SJSA1 (cell line): Measurements from ENCODE around the gene MYO1D. TPM values are rescaled to one million over a fixed set of nuclear protein-coding genes. Genes with fewer than 3 reads are reported as not detected.
"Not testable (repeated sequence)": the region's sequence is repeated elsewhere in the genome, so short reads cannot be mapped to it uniquely, and the experiment has no call there.

Source experiments
- DNase-seq, 2 experiments: peaks; one replicate each; pipeline ENCODE4 v3.0.0-alpha.2; 2015 to 2020; ENCODE audit warnings: low spot score in 2 of 2, low read depth in 1 of 2
- H3K27ac ChIP-seq: fragments of 250-450 bp; sonication (Bioruptor Pico); 2 replicates; pipeline ENCODE4 v1.5.1; 2020; ENCODE audit warnings: mild to moderate bottlenecking, moderate library complexity
- H3K27me3 ChIP-seq: fragments of 250-450 bp; sonication (Bioruptor Pico); replicated peaks from 2 replicates; pipeline ENCODE4 v1.5.1; 2020; ENCODE audit warnings: mild to moderate bottlenecking, moderate library complexity
- H3K36me3 ChIP-seq: fragments of 250-450 bp; sonication (Bioruptor Pico); 2 replicates; pipeline ENCODE4 v1.5.1; 2020; ENCODE audit warnings: mild to moderate bottlenecking
- H3K4me1 ChIP-seq: fragments of 250-450 bp; sonication (Bioruptor Pico); replicated peaks from 2 replicates; pipeline ENCODE4 v1.6.1; 2021; ENCODE audit warnings: mild to moderate bottlenecking
- H3K4me3 ChIP-seq: fragments of 250-450 bp; sonication (Bioruptor Pico); 2 replicates; pipeline ENCODE4 v1.5.1; 2020; ENCODE audit warnings: mild to moderate bottlenecking
- H3K9me3 ChIP-seq: fragments of 250-450 bp; sonication (Bioruptor Pico); replicated peaks from 2 replicates; pipeline ENCODE4 v1.5.1; 2020; ENCODE audit warnings: mild to moderate bottlenecking
- total RNA-seq: library from RNA; depleted of rRNA; stranded (reverse); fragments of >200 nt; shearing (Covaris generic); gene quantifications from 2 replicates; pipeline ENCODE4 v1.2.3, GENCODE V29; 2014

Gene MYO1D
- total RNA-seq, 1 experiment from 2014 or later, result 1.1 TPM

- Histone ChIP-seq H3K4me1 (no peaks in the 10 kb centered on the region), H3K27me3 (peaks cover 3% of the 10 kb centered on the region; the same call in 1 of the 2 replicates), H3K36me3 (no peaks in the 10 kb centered on the region), H3K27ac (no peak overlapping the region), H3K9me3 (no peaks in the 10 kb centered on the region), H3K4me3 (no peak overlapping the region)
- no peak for DNase-seq
Observed at GRCh38 chr17:32757963-32758362, 119.0 kb downstream of the MYO1D start.

GRCh38 chr17:32756696-32757095 lies 120.2 kb downstream of the MYO1D start:
- Histone ChIP-seq H3K27me3 (peaks cover 3% of the 10 kb centered on the region; the same call in 1 of the 2 replicates), H3K36me3 (no peaks in the 10 kb centered on the region), H3K4me3 (no peak overlapping the region), H3K4me1 (no peaks in the 10 kb centered on the region), H3K9me3 (no peaks in the 10 kb centered on the region), H3K27ac (no peak overlapping the region)
- no peak for DNase-seq

DNA sequence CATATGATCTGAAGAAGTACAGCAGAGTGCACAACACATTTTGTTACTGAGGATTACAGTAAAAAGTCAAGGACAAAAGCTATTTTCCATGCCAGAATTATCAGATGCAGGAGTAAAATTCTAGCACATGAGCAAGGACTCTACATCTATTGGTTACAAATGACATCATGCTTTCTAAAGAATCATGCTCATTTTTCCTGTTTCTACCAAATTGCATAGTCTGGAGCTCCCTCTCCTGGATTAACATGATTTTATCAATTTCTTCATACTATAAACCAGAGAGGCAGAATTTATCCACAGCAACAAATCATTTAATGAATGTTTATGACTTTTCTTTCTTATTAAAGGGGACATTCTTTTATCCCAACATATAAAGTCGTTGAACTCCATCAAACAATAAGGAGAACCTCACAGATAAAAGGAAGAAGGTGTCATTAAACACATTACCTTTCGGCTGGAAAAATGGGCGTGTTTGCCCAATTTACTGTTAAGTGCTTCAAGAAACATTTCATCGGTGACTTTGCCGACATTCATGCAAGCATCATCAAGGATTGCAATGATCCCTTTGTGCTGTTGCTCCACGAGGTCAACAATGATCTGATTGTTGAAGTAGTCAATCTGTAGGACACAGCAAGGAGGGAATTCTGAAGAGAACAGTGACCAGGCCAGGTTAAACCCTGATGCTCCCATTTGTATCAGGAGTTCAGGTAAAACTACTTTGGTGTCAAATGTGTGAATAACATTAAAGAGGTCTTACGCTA lies 121.7 kb downstream of the MYO1D start:
- H3K27me3 ChIP-seq, result peaks cover under 1% of the 10 kb centered on the region; the same call in 1 of the 2 replicates

GRCh38 chr17:32752934-32753333 lies 124.0 kb downstream of the MYO1D start:
- no peak overlapping the region for H3K4me3 ChIP-seq
- no peaks in the 10 kb centered on the region for H3K9me3 ChIP-seq
- no peaks in the 10 kb centered on the region for H3K27me3 ChIP-seq
- no peak overlapping the region for H3K27ac ChIP-seq
- H3K4me1 ChIP-seq, result no peaks in the 10 kb centered on the region
- no peak for DNase-seq
- no peaks in the 10 kb centered on the region for H3K36me3 ChIP-seq

More for the DNA sequence above, 121.7 kb downstream of the MYO1D start:
- Histone ChIP-seq H3K4me3 (no peak overlapping the region), H3K27ac (no peak overlapping the region), H3K4me1 (no peaks in the 10 kb centered on the region), H3K36me3 (no peaks in the 10 kb centered on the region), H3K9me3 (no peaks in the 10 kb centered on the region)
- DNase-seq, result peak in 1 of 2 experiments; percentile 11

- H3K9me3 ChIP-seq, result no peaks in the 10 kb centered on the region
- H3K4me3 ChIP-seq, result no peak overlapping the region
- H3K27me3 ChIP-seq, result no peaks in the 10 kb centered on the region
- no peak for DNase-seq
- H3K36me3 ChIP-seq, result no peaks in the 10 kb centered on the region
- H3K4me1 ChIP-seq, result no peaks in the 10 kb centered on the region
- H3K27ac ChIP-seq, result no peak overlapping the region
Observed at GRCh38 chr17:32747856-32748255, 129.1 kb downstream of the MYO1D start.

- DNase-seq, result no peak
- Histone ChIP-seq H3K36me3 (no peaks in the 10 kb centered on the region), H3K9me3 (no peaks in the 10 kb centered on the region), H3K4me3 (no peak overlapping the region), H3K4me1 (no peaks in the 10 kb centered on the region), H3K27ac (no peak overlapping the region), H3K27me3 (no peaks in the 10 kb centered on the region)
Observed at GRCh38 chr17:32746698-32747097, 130.2 kb downstream of the MYO1D start.

DNA sequence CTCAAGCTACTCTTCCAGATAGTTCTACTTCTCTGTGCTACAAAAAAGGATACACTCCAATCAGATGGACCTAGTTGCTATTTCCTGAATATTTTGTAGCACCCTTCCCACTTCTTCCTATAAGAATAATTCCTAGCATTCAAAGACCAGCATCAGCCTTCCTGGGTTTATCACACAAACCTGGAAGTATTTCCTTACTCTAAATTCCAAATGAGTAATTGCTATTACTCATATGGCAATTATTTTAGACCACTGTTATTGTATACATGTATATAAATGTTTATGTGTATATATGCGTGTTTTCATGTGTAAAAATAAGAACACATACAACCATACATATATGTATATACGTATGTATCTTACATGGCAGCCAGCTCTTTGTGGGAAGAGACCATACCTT lies 130.6 kb downstream of the MYO1D start:
- Histone ChIP-seq H3K27me3 (no peaks in the 10 kb centered on the region), H3K9me3 (no peaks in the 10 kb centered on the region), H3K4me1 (no peaks in the 10 kb centered on the region), H3K27ac (no peak overlapping the region), H3K36me3 (no peaks in the 10 kb centered on the region), H3K4me3 (no peak overlapping the region)
- no peak for DNase-seq

DNA sequence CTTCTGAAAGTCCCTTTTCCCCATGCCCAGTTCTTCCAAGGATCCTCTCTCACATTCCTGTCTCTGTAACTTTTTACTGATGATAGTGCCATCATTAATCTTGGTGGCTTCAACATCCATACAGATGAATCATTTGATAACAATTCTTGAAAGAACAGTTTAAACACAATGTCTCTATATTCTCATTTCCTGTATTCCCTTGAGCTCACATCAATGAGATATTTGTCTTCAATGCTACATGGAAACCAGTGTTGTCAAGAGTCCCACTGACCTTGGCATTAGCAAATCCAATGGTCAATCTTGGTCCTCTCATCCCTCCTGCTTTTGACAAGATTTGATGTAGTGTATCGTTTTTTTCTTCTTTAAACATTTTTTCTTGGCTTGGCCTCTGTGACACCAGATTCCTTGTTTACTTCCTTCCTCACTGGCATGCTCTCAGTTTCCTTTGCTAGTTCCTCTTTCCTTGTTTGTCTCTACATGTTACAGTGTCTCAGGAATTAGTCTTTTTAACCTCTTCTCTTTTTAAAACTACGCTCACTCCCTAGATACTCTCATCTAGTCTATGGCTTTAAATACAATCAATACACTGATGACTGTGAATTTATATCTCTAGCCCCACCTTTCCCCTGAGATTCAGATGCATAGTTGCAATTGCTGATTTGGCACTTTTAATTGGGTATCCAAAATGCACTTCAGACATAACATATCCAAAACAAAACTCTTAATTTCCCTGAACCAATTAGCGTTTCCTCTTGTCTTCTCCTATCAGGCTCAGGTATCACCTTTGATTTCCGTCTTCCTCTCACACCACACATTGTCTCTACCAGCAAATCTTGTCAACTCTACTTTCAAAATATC lies 134.0 kb downstream of the MYO1D start:
- no peaks in the 10 kb centered on the region for H3K9me3 ChIP-seq
- no peak for DNase-seq
- no peaks in the 10 kb centered on the region for H3K36me3 ChIP-seq
- H3K27ac ChIP-seq, result no peak overlapping the region
- H3K4me1 ChIP-seq, result no peaks in the 10 kb centered on the region
- no peaks in the 10 kb centered on the region for H3K27me3 ChIP-seq
- no peak overlapping the region for H3K4me3 ChIP-seq

DNA sequence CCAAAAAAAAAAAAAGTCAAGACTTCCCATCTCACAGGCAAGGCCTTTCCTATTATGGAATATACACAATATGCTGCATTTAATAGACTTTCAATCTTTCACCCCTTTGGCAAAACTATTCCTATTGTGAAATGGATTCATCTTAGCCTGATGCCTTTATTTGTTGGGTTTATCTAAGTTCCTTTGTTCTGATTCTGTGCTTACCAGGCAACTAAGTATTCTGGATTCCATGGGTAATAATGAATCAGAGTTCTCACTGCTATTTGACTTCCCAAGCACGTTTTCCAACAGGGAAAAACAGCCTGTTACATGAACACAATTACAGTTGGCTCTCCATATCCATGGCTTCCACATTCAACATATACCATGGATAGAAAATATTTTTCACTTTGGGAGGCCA lies 135.5 kb downstream of the MYO1D start:
- DNase-seq, result no peak
- Histone ChIP-seq H3K4me1 (no peaks in the 10 kb centered on the region), H3K4me3 (no peak overlapping the region), H3K27me3 (no peaks in the 10 kb centered on the region), H3K9me3 (no peaks in the 10 kb centered on the region), H3K36me3 (no peaks in the 10 kb centered on the region), H3K27ac (no peak overlapping the region)

DNA sequence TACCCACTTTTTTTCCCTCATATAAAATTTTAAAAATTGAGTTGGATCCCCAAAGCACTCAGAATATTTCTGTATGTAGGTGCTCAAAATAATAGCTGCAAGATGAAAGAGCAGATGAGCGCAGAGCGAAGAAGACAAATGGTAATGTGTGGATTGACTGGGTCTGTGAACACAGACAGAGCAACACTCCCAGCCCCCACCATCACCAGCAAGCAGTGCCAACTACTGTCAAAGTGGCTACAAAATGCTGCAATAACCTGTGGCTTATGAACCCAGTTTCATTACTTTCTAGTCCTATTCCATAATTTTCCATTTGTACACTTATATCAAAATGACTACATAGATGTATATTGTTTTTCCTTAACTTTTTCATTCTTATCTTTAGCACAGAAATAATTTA lies 137.2 kb downstream of the MYO1D start:
- Histone ChIP-seq H3K36me3 (no peaks in the 10 kb centered on the region), H3K4me1 (no peaks in the 10 kb centered on the region), H3K27ac (no peak overlapping the region), H3K27me3 (no peaks in the 10 kb centered on the region), H3K9me3 (no peaks in the 10 kb centered on the region), H3K4me3 (no peak overlapping the region)
- DNase-seq, result no peak

DNA sequence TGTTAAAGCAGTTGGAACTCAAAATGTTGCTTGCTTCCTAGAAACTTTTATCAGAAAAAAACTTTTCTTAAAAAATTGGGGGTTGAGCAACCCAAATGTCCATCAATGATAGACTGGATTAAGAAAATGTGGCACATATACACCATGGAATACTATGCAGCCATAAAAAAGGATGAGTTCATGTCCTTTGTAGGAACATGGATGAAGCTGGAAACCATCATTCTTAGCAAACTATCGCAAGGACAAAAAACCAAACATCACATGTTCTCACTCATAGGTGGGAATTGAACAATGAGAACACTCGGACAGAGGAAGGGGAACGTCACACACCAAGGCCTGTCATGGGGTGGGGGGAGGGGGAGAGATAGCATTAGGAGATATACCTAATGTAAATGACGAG lies 137.8 kb downstream of the MYO1D start:
- not testable (repeated sequence) for H3K27ac ChIP-seq, DNase-seq, H3K4me3 ChIP-seq, H3K27me3 ChIP-seq, H3K36me3 ChIP-seq, H3K9me3 ChIP-seq, H3K4me1 ChIP-seq

- Histone ChIP-seq H3K27me3 (no peaks in the 10 kb centered on the region), H3K4me3 (no peak overlapping the region), H3K9me3 (no peaks in the 10 kb centered on the region), H3K4me1 (no peaks in the 10 kb centered on the region), H3K36me3 (no peaks in the 10 kb centered on the region), H3K27ac (no peak overlapping the region)
- DNase-seq, result no peak
Observed at GRCh38 chr17:32733401-32733800, 143.5 kb downstream of the MYO1D start.

GRCh38 chr17:32732900-32733299 lies 144.0 kb downstream of the MYO1D start:
- H3K4me3 ChIP-seq, result no peak overlapping the region
- H3K27me3 ChIP-seq, result no peaks in the 10 kb centered on the region
- no peaks in the 10 kb centered on the region for H3K36me3 ChIP-seq
- no peak for DNase-seq
- no peak overlapping the region for H3K27ac ChIP-seq
- no peaks in the 10 kb centered on the region for H3K9me3 ChIP-seq
- H3K4me1 ChIP-seq, result no peaks in the 10 kb centered on the region

GRCh38 chr17:32732296-32732642 lies 144.7 kb downstream of the MYO1D start:
- H3K27ac ChIP-seq, result no peak overlapping the region
- no peak overlapping the region for H3K4me3 ChIP-seq
- H3K4me1 ChIP-seq, result no peaks in the 10 kb centered on the region
- no peaks in the 10 kb centered on the region for H3K36me3 ChIP-seq
- DNase-seq, result no peak
- H3K27me3 ChIP-seq, result no peaks in the 10 kb centered on the region
- H3K9me3 ChIP-seq, result no peaks in the 10 kb centered on the region
